Adrenal gland (tissue), 5 donors: ENCODE results near the gene COL16A1.

Experiments used
- CTCF ChIP-seq, 6 experiments: fragments of 450-650 bp in 4 of 6; fragments of 200-600 bp in 2 of 6; sonication (generic) in 1 of 6; IDR thresholded peaks; 1 replicate in 5 of 6; 2 replicates in 1 of 6; pipeline versions ENCODE4 v1.5.1 to v1.8.0; 2016 to 2021; ENCODE audit warnings: antibody characterized with exemption in 6 of 6, mild to moderate bottlenecking in 2 of 6, moderate library complexity in 1 of 6
- POLR2A ChIP-seq, 2 donors: fragments of 450-650 bp; IDR thresholded peaks; one replicate each; pipeline ENCODE4 v1.6.1; 2017; ENCODE audit warnings: antibody characterized with exemption in 2 of 2, mild to moderate bottlenecking in 2 of 2, moderate library complexity in 1 of 2
- donor health status: DM: no; HTN: no; CAD: no.

- TF ChIP-seq CTCF (IDR thresholded peaks at IDR 0.05) (no peak), POLR2A (IDR thresholded peaks at IDR 0.05) (no peak)
Measured at GRCh38 chr1:31681415-31681814, 22.4 kb downstream of the COL16A1 start.
